Testis (tissue), 3 donors: ENCODE data around the gene BBS1. TPM values are rescaled to one million over a fixed set of nuclear protein-coding genes. Genes with fewer than 3 reads are reported as not detected.

Source experiments
- DNase-seq: peaks from one replicate; pipeline ENCODE4 v3.0.0-alpha.2; 2019
- H3K27ac ChIP-seq, 2 donors: fragments of 200-600 bp; sonication (generic); one replicate each; pipeline ENCODE4 v1.5.1; 2019
- H3K27me3 ChIP-seq: fragments of 200-600 bp; sonication (generic); one replicate; pipeline ENCODE4 v1.5.1; 2019
- H3K36me3 ChIP-seq: fragments of 200-600 bp; sonication (generic); one replicate; pipeline ENCODE4 v1.5.1; 2017; ENCODE audit warnings: low read depth; ENCODE audit errors: missing control alignments
- H3K4me1 ChIP-seq: fragments of 200-600 bp; sonication (generic); one replicate; pipeline ENCODE4 v1.5.1; 2019
- H3K4me3 ChIP-seq, 2 donors: fragments of 200-600 bp; sonication (generic); one replicate each; pipeline ENCODE4 v1.5.1; 2017 to 2019
- H3K9me3 ChIP-seq: fragments of 200-600 bp; sonication (generic); one replicate; pipeline ENCODE4 v1.5.1; 2017
- POLR2A ChIP-seq: fragments of 450-650 bp; IDR thresholded peaks from one replicate; pipeline ENCODE4 v1.6.1; 2017; ENCODE audit warnings: antibody characterized with exemption, mild to moderate bottlenecking, moderate library complexity
- WGBS, 2 donors: methylation state at CpG; one replicate each; pipeline ENCODE4 v1.1.5; 2018; 5-methylcytosine and 5-hydroxymethylcytosine counted together
- intact Hi-C: fragments of 100-400 bp; cut with DNase I; formaldehyde crosslinking; loops from one replicate; pipeline ENCODE4 v1.15.1; 2023; ENCODE audit warnings: low total_unique reads
- polyA plus RNA-seq: library from polyadenylated mRNA; stranded (reverse); fragments of 350-450 nt; fragmentation: Illumina TruSeq; extraction: RNeasy Lipid Tissue Mini Kit (QIAGEN cat#74804); gene quantifications from one replicate; pipeline ENCODE4 v1.2.3, GENCODE V29; 2014; ENCODE audit warnings: low read depth, low replicate concordance; ENCODE audit not compliant: insufficient read depth
- total RNA-seq, 2 donors: library from RNA; depleted of rRNA; stranded (reverse); fragments of >200 nt; gene quantifications; one replicate each; pipeline ENCODE4 v1.2.3, GENCODE V29; 2016
- TF ChIP-seq, protein P1 (sequence below), 3 experiments: fragments of 450-650 bp in 2 of 3; fragments of 200-600 bp in 1 of 3; sonication (generic) in 1 of 3; IDR thresholded peaks; one replicate each; pipeline ENCODE4 v1.5.1; 2016 to 2019; ENCODE audit warnings: antibody characterized with exemption in 3 of 3, mild to moderate bottlenecking in 2 of 3, moderate library complexity in 1 of 3

The BBS1 gene
- total and polyA plus RNA-seq, 3 donors from 2014 or later: 42.9 to 89.3 (median 86.1) TPM

DNA sequence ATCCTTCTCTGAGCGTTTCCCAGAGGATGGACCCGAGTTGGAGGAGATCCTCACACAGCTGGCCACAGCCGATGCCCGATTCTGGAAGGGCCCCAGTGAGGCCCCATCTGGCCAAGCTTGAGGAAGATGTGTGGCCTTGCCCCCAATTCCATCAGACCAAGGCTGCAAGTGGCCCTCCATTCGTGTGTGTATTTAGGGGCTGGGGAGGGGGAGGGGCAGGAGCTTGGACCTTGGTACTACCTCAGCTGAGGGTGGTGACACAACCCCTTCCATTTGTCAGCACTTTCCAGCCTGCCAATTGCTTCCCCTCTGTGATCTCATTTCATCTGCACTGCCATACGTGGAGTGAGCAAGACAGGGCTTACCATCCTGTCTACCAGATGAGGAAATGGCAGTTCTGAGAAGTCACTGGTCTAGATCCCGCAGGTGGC, 1.3 kb upstream of the BBS1 start:
- no peak for TF ChIP-seq POLR2A
- TF ChIP-seq, protein P1, sequence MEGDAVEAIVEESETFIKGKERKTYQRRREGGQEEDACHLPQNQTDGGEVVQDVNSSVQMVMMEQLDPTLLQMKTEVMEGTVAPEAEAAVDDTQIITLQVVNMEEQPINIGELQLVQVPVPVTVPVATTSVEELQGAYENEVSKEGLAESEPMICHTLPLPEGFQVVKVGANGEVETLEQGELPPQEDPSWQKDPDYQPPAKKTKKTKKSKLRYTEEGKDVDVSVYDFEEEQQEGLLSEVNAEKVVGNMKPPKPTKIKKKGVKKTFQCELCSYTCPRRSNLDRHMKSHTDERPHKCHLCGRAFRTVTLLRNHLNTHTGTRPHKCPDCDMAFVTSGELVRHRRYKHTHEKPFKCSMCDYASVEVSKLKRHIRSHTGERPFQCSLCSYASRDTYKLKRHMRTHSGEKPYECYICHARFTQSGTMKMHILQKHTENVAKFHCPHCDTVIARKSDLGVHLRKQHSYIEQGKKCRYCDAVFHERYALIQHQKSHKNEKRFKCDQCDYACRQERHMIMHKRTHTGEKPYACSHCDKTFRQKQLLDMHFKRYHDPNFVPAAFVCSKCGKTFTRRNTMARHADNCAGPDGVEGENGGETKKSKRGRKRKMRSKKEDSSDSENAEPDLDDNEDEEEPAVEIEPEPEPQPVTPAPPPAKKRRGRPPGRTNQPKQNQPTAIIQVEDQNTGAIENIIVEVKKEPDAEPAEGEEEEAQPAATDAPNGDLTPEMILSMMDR (IDR thresholded peaks at IDR 0.05): no peak
- Histone ChIP-seq H3K27ac (no peak overlapping the region), H3K27me3 (no peaks in the 10 kb centered on the region), H3K36me3 (no peaks in the 10 kb centered on the region), H3K4me3 (no peak overlapping the region), H3K4me1 (peaks cover 5% of the 10 kb centered on the region), H3K9me3 (no peaks in the 10 kb centered on the region)
- WGBS, 2 donors: 45 to 65% methylated on average over 6 to 7 of the region's 7 CpGs
- DNase-seq: no peak
- intact Hi-C loops: no loop called here

DNA sequence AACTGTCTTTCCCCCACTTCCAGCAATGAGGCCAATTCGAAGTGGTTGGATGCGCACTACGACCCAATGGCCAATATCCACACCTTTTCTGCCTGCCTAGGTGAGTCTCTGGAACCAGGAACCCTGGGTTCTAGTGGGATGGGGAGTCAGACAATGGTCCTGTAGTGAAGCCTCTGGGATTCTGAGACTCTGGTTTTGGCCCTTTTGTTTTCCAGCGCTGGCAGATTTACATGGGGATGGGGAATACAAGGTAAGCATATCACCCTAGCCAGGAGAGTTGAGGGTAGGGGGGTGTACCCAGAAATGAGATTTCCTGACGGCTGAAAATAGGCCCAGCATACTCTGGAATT, 530 bp downstream of the BBS1 start:
- Histone ChIP-seq H3K27me3 (no peaks in the 10 kb centered on the region), H3K36me3 (no peaks in the 10 kb centered on the region), H3K9me3 (no peaks in the 10 kb centered on the region), H3K4me1 (peaks cover 5% of the 10 kb centered on the region), H3K27ac (peak overlapping the region in 1 of 2 donors; percentile 57), H3K4me3 (peak overlapping the region; percentile 70 to 72)
- intact Hi-C loops: no loop called here
- TF ChIP-seq, protein P1 (IDR thresholded peaks at IDR 0.05): no peak
- TF ChIP-seq POLR2A: no peak
- DNase-seq: no peak
- 1 to 7% methylated on average over 5 of the region's 5 CpGs for WGBS, 2 donors

DNA sequence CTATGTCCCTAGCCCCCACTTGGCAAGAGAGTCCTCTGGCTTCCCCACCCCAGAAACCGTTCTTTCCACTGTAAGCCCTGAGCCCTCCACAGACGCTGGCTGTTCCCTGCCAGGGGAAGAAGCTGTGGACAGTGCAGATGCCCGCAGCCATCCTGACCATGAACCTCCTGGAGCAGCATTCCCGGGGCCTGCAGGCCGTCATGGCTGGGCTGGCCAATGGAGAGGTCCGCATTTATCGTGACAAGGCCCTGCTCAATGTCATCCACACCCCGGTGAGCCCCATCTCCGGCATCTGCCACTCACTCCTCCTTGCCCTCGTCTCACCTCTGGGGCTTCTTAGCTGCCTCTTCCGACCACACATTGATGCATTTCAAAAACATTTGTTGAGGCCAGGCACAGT, 13.2 kb downstream of the BBS1 start:
- WGBS, 2 donors: 84 to 88% methylated on average over 11 of the region's 11 CpGs
- no peak for TF ChIP-seq POLR2A
- TF ChIP-seq, protein P1 (IDR thresholded peaks at IDR 0.05): no peak
- Histone ChIP-seq H3K36me3 (no peaks in the 10 kb centered on the region), H3K27ac (no peak overlapping the region), H3K9me3 (no peaks in the 10 kb centered on the region), H3K4me3 (no peak overlapping the region), H3K4me1 (no peaks in the 10 kb centered on the region), H3K27me3 (no peaks in the 10 kb centered on the region)
- intact Hi-C loops: no loop called here
- DNase-seq: no peak

DNA sequence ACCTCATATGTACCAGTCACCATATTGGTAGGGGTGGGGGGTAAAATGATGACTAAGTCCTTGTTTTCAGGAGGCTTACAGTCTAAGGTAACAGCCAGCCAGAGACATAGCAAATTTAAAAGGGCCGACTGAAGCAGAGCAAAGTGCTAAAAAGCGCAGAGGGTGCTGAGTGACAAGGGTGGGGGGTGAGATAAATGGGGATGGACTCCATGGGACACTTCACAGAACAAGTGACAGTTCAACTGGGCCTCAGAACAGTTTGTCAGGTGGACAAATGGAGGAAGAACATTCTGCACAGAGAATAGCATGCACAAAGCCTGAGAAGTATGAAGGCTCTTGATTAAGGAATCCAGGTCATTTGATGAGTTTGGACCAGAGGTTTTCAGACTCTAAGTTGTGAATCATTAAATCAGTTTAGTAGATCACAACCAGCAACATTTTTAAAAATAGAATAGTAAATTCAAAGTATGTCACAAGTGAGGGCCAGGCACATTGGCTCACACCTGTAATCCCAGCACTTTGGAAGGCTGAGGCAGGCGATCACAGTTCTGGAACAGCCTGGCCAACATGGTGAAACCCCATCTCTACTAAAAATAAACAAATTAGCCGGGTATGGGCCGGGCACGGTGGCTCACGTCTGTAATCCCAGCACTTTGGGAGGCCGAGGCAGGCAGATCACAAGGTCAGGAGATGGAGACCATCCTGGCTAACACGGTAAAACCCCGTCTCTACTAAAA, 14.0 kb downstream of the BBS1 start:
- no peaks in the 10 kb centered on the region for H3K36me3 ChIP-seq
- intact Hi-C loops: no loop called here
- no peaks in the 10 kb centered on the region for H3K9me3 ChIP-seq
- H3K4me1 ChIP-seq: no peaks in the 10 kb centered on the region
- WGBS, 2 donors: 90 to 93% methylated on average over 10 of the region's 10 CpGs
- H3K27ac ChIP-seq: no peak overlapping the region
- no peak overlapping the region for H3K4me3 ChIP-seq
- TF ChIP-seq, protein P1 (IDR thresholded peaks at IDR 0.05): no peak
- no peak for TF ChIP-seq POLR2A
- H3K27me3 ChIP-seq: no peaks in the 10 kb centered on the region
- no peak for DNase-seq

DNA sequence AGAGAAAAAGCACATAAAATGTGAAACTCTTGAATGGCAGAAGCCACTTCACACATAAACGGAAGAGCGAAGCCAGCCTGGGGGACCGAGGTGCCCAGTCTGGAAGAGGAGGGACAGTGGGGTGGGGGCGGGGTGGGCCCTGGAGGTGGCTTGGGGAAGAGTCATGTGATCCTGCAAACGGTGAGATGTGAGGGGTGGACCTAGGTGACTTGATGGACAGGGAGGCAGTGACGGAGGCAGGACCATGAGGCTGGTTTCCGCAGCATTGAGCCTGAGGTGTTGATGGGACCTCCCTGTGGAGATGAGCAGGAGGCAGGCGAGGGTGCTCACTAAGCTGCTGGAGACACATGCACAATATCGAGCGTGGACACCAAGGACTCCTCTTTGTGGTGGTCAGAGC, 18.6 kb downstream of the BBS1 start:
- H3K27me3 ChIP-seq: no peaks in the 10 kb centered on the region
- no peaks in the 10 kb centered on the region for H3K4me1 ChIP-seq
- H3K4me3 ChIP-seq: no peak overlapping the region
- WGBS, 2 donors: 82 to 84% methylated on average over 10 of the region's 10 CpGs
- H3K9me3 ChIP-seq: no peaks in the 10 kb centered on the region
- H3K36me3 ChIP-seq: no peaks in the 10 kb centered on the region
- no peak for DNase-seq
- TF ChIP-seq, protein P1 (IDR thresholded peaks at IDR 0.05): no peak
- no peak for TF ChIP-seq POLR2A
- intact Hi-C loops: no loop called here
- H3K27ac ChIP-seq: no peak overlapping the region
